Measurements from ENCODE around the gene CLMP. TPM values are rescaled to one million over a fixed set of nuclear protein-coding genes. Genes with fewer than 3 reads are reported as not detected.
A peak's percentile ranks its signal among the peaks of the same experiment; 100 is the strongest.
"Not testable (repeated sequence)": the region's sequence is repeated elsewhere in the genome, so short reads cannot be mapped to it uniquely, and the experiment has no call there.

The CLMP gene
- total and polyA plus RNA-seq, 4 donors: 5.2 to 22.9 (median 12.3) TPM

DNA sequence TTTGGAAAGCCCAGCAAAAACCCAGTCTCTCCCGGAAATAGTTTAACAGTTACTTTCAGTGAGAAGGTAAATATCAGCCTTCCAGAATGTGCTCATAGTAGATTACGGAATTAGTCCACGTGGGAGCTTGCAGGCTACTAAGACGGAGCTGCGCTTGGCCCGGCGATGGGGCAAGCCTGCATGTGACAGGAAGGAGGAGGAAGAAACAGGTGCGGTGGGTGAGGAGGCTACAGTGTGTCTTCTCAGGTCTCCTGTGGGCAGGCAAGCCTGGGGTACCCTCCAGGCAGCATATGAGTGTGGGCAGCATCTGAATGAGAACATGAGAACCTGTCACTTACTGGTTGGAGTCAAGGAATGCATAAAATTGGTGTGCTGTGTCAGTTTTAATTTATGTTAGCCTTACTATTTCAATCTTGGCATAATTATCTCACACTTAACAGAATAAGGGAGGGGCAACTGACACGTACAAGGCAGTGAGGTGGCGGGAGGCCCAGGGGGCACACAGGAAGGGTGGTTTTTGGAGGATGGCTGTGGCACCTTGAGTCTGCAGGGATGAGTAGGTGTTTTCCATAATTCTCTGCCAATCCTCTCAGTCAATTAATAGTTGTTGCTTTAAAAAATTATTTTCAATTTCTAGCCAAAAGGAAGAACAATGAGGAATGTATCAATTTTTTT, 35.7 kb downstream of the CLMP start:
- Histone ChIP-seq H3K4me3 (no peak overlapping the region), H3K27ac (ENCODE audit: low read depth in 1 of 2, low read length in 1 of 2) (no peak overlapping the region), H3K36me3 (ENCODE audit: control insufficient read depth in 4 of 4, insufficient read depth in 4 of 4, low read length in 4 of 4) (no peaks in the 10 kb centered on the region), H3K9me3 (ENCODE audit: control insufficient read depth in 4 of 4, insufficient read depth in 3 of 4, low read length in 3 of 4) (peaks cover 0 to 5% (median 0%) of the 10 kb centered on the region in 4 donors), H3K4me1 (ENCODE audit: control insufficient read depth in 5 of 5, insufficient read depth in 5 of 5, low read length in 5 of 5) (no peaks in the 10 kb centered on the region), H3K9ac (ENCODE audit: insufficient read depth in 1 of 2, low read length in 2 of 2) (no peak overlapping the region), H3K27me3 (ENCODE audit: control insufficient read depth in 3 of 3, insufficient read depth in 3 of 3, low read length in 2 of 3) (no peaks in the 10 kb centered on the region)
- TF ChIP-seq, protein P1, sequence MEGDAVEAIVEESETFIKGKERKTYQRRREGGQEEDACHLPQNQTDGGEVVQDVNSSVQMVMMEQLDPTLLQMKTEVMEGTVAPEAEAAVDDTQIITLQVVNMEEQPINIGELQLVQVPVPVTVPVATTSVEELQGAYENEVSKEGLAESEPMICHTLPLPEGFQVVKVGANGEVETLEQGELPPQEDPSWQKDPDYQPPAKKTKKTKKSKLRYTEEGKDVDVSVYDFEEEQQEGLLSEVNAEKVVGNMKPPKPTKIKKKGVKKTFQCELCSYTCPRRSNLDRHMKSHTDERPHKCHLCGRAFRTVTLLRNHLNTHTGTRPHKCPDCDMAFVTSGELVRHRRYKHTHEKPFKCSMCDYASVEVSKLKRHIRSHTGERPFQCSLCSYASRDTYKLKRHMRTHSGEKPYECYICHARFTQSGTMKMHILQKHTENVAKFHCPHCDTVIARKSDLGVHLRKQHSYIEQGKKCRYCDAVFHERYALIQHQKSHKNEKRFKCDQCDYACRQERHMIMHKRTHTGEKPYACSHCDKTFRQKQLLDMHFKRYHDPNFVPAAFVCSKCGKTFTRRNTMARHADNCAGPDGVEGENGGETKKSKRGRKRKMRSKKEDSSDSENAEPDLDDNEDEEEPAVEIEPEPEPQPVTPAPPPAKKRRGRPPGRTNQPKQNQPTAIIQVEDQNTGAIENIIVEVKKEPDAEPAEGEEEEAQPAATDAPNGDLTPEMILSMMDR (IDR thresholded peaks at IDR 0.05; ENCODE audit: control extremely low read depth, extremely low read depth): no peak
- ATAC-seq (ENCODE audit: insufficient read depth, low FRiP score): peak; percentile 72
- DNase-seq: no peak
- WGBS, 2 donors: 35 to 51% methylated on average over 10 of the region's 10 CpGs

DNA sequence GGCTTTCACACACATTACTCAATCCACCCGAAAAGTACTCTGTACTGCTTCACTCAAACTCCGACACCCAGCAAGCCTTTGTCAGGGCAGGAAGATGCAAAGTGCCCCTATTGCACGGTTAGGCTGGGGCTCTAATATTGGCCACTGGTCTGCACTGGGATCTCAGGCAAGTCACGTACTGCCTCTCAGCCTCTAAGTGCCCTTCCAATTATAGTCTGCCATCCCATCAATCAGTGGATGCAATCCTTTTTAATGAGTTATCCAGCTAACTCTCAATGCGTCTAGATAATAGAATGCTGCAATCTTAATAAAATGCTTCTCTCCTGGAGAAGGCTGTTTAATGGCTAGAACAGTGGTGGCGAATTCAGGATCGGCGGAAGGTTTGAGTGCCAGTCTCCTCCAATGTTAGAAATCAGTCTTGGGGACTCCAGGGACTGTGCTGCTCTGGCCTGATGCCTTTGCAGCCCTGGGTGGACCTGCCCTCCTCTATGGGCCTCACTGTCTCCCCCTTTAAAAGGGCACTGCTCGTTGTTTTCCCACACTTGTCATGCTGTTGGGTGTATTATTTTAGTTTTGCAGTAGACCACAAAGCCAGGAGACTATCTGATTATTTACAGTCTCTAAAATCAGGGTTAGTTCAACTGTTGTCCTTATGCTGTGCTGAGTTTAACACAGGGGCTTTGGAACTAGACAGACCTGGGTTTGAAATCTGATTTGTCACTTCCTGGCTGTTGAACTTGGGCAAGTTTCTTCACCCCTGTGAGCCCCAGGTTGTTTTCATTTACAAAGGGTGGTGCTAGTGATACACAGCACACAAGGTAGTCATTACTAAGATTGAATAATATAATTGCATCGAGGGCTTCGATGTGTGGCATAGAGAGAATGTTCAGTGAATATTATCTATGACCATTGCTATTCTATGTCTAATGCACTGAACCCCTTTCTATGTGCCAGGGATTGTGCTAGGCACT, 36.7 kb downstream of the CLMP start:
- no peak overlapping the region for H3K9ac ChIP-seq (ENCODE audit: insufficient read depth in 1 of 2, low read length in 2 of 2)
- no peak overlapping the region for H3K27ac ChIP-seq (ENCODE audit: low read depth in 1 of 2, low read length in 1 of 2)
- H3K27me3 ChIP-seq (ENCODE audit: control insufficient read depth in 3 of 3, insufficient read depth in 3 of 3, low read length in 2 of 3): no peaks in the 10 kb centered on the region
- no peak overlapping the region for H3K4me3 ChIP-seq
- no peaks in the 10 kb centered on the region for H3K36me3 ChIP-seq (ENCODE audit: control insufficient read depth in 4 of 4, insufficient read depth in 4 of 4, low read length in 4 of 4)
- ATAC-seq (ENCODE audit: insufficient read depth, low FRiP score): no peak
- DNase-seq: no peak
- TF ChIP-seq, protein P1 (IDR thresholded peaks at IDR 0.05; ENCODE audit: control extremely low read depth, extremely low read depth): no peak
- 84 to 89% methylated on average over 11 of the region's 11 CpGs for WGBS, 2 donors
- H3K4me1 ChIP-seq (ENCODE audit: control insufficient read depth in 5 of 5, insufficient read depth in 5 of 5, low read length in 5 of 5): no peaks in the 10 kb centered on the region
- H3K9me3 ChIP-seq (ENCODE audit: control insufficient read depth in 4 of 4, insufficient read depth in 3 of 4, low read length in 3 of 4): peaks cover 0 to 7% (median 0%) of the 10 kb centered on the region in 4 donors

DNA sequence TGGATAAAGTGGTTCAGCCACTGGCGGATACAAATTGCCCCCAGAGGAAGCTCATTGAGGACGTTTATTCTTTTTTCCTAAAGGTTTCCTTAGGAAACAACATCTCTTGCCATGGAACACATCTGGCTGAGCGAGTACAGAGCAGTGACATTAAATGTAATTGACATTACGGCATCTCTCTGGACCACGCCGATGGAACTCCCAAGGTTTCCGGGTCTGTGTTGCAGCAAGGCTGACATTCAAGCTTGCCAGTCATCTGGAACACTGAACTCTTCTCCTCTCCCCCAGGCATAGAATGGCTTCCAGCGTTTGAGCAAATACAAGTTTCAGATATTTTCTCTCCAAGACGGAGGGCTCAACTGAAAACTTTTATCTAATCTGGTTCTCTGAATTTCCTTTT, 42.1 kb downstream of the CLMP start:
- no peak for ATAC-seq (ENCODE audit: insufficient read depth, low FRiP score)
- Histone ChIP-seq H3K4me1 (ENCODE audit: control insufficient read depth in 5 of 5, insufficient read depth in 5 of 5, low read length in 5 of 5) (no peaks in the 10 kb centered on the region), H3K9ac (ENCODE audit: insufficient read depth in 1 of 2, low read length in 2 of 2) (no peak overlapping the region), H3K27ac (ENCODE audit: low read depth in 1 of 2, low read length in 1 of 2) (no peak overlapping the region), H3K4me3 (no peak overlapping the region), H3K27me3 (ENCODE audit: control insufficient read depth in 3 of 3, insufficient read depth in 3 of 3, low read length in 2 of 3) (no peaks in the 10 kb centered on the region), H3K9me3 (ENCODE audit: control insufficient read depth in 4 of 4, insufficient read depth in 3 of 4, low read length in 3 of 4) (peaks cover 0 to 7% (median 0%) of the 10 kb centered on the region in 4 donors), H3K36me3 (ENCODE audit: control insufficient read depth in 4 of 4, insufficient read depth in 4 of 4, low read length in 4 of 4) (no peaks in the 10 kb centered on the region)
- DNase-seq: no peak
- TF ChIP-seq, protein P1 (IDR thresholded peaks at IDR 0.05; ENCODE audit: control extremely low read depth, extremely low read depth): no peak
- WGBS, 2 donors: 79 to 87% methylated on average over 9 of the region's 9 CpGs

DNA sequence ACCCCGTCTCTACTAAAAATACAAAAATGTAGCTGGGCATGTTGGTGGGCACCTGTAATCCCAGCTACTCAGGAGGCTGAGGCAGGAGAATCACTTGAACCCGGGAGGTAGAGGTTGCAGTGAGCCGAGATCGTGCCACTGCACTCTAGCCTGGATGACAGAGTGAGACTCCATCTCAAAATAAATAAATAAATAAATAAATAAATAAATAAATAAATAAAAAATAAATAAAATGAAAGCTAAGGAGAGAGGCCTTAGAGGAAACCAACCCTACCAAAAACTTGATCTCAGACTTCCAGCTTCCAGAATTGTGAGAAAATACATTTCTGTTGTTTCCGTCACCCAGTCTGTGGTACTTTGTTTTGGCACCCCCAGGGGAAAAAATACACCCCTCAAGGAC, 42.7 kb downstream of the CLMP start:
- not testable (repeated sequence) for H3K9me3 ChIP-seq (ENCODE audit: control insufficient read depth in 4 of 4, insufficient read depth in 3 of 4, low read length in 3 of 4); H3K4me1 ChIP-seq (ENCODE audit: control insufficient read depth in 5 of 5, insufficient read depth in 5 of 5, low read length in 5 of 5); H3K27me3 ChIP-seq (ENCODE audit: control insufficient read depth in 3 of 3, insufficient read depth in 3 of 3, low read length in 2 of 3); H3K4me3 ChIP-seq; DNase-seq; H3K9ac ChIP-seq (ENCODE audit: insufficient read depth in 1 of 2, low read length in 2 of 2); ATAC-seq (ENCODE audit: insufficient read depth, low FRiP score); H3K36me3 ChIP-seq (ENCODE audit: control insufficient read depth in 4 of 4, insufficient read depth in 4 of 4, low read length in 4 of 4); H3K27ac ChIP-seq (ENCODE audit: low read depth in 1 of 2, low read length in 1 of 2)
- 94 to 100% methylated on average over 5 of the region's 5 CpGs for WGBS, 2 donors
